Glomerular visceral epithelial cell (primary cell): ENCODE measurements around the gene NCOA5.
A peak's percentile ranks its signal among the peaks of the same experiment; 100 is the strongest.
"Not testable (repeated sequence)": the region's sequence is repeated elsewhere in the genome, so short reads cannot be mapped to it uniquely, and the experiment has no call there.

Experiments
- DNase-seq: peaks from one replicate; pipeline ENCODE4 v3.0.0-alpha.2; 2016; ENCODE audit errors: extremely low spot score

Gene NCOA5

GRCh38 chr20:46120136-46120535 is 30.4 kb upstream of the NCOA5 start:
- no peak for DNase-seq

GRCh38 chr20:46119547-46119946 is 29.8 kb upstream of the NCOA5 start:
- DNase-seq = no peak

- DNase-seq = peak; percentile 59
Observed at GRCh38 chr20:46119028-46119546, 29.3 kb upstream of the NCOA5 start.

GRCh38 chr20:46118481-46119020 is 28.8 kb upstream of the NCOA5 start:
- peak; percentile 87 for DNase-seq

- peak; percentile 96 for DNase-seq
Observed at GRCh38 chr20:46117704-46118467, 28.1 kb upstream of the NCOA5 start, which contains the start of gene CD40. TSS of gene CD40 (plus strand) at chr20:46118314. CDS start at chr20:46118344, 30 bp downstream.

GRCh38 chr20:46114449-46114848 is 24.7 kb upstream of the NCOA5 start:
- DNase-seq = no peak

- no peak for DNase-seq
Observed at GRCh38 chr20:46113113-46113470, 23.3 kb upstream of the NCOA5 start.

- DNase-seq = no peak
Observed at GRCh38 chr20:46112430-46113112, 22.8 kb upstream of the NCOA5 start.

GRCh38 chr20:46111836-46112212 is 22.1 kb upstream of the NCOA5 start:
- DNase-seq = no peak

GRCh38 chr20:46111028-46111835 is 21.5 kb upstream of the NCOA5 start:
- no peak for DNase-seq

- DNase-seq = no peak
Observed at GRCh38 chr20:46108976-46109375, 19.2 kb upstream of the NCOA5 start.

GRCh38 chr20:46108435-46108841 is 18.7 kb upstream of the NCOA5 start:
- DNase-seq = no peak

- no peak for DNase-seq
Observed at GRCh38 chr20:46107061-46107460, 17.3 kb upstream of the NCOA5 start.

GRCh38 chr20:46104262-46104661 is 14.5 kb upstream of the NCOA5 start:
- no peak for DNase-seq

GRCh38 chr20:46102940-46103339 is 13.2 kb upstream of the NCOA5 start:
- no peak for DNase-seq

- DNase-seq = no peak
Observed at GRCh38 chr20:46101957-46102356, 12.2 kb upstream of the NCOA5 start.

- no peak for DNase-seq
Observed at GRCh38 chr20:46100988-46101387, 11.2 kb upstream of the NCOA5 start.

GRCh38 chr20:46100444-46100843 is 10.7 kb upstream of the NCOA5 start:
- not testable (repeated sequence) for DNase-seq

GRCh38 chr20:46099491-46100287 is 9.9 kb upstream of the NCOA5 start:
- DNase-seq = no peak

- no peak for DNase-seq
Observed at GRCh38 chr20:46093531-46093930, 3.8 kb upstream of the NCOA5 start.
